CD4-positive, alpha-beta T cell treated with Interleukin-10 for 1 hour (primary cell): ENCODE results near the gene NPAS2.

Source experiments
- DNase-seq: peaks from one replicate; pipeline ENCODE4 v3.0.0-alpha.2; 2020

NPAS2 gene

DNA sequence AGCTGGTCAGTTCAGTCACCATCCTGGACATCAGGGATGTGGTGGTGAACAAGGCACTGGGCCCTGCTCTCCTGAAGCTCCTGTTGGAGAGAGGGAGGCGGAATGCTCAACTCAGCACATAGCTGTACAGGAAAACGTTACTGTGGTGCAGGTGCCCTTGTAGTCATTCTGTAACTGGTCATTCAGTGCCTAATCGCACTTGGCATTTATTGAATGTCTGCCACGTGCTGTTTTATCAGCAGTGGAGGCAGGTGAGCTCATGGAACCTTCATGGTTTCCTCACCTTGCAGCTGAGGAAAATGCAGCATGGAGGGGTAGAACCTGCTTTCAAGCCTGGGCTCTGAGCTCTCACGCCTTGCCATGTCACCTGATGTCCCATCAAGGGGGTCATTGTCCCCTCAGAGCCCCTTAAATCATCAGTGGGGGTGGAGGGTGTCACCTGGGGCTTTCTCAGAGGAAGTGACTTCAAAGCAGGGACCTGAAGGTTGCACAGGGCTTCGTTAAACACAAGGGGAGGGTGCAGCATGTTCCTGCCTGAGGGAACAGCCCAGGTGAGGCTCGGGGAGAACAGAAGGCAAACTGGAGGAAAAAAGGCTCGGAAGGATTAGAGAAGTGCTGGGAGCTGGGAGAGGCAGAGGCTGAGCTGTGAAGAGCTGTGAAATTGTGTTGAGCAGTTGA is 126.1 kb downstream of the NPAS2 start:
- no peak for DNase-seq

DNA sequence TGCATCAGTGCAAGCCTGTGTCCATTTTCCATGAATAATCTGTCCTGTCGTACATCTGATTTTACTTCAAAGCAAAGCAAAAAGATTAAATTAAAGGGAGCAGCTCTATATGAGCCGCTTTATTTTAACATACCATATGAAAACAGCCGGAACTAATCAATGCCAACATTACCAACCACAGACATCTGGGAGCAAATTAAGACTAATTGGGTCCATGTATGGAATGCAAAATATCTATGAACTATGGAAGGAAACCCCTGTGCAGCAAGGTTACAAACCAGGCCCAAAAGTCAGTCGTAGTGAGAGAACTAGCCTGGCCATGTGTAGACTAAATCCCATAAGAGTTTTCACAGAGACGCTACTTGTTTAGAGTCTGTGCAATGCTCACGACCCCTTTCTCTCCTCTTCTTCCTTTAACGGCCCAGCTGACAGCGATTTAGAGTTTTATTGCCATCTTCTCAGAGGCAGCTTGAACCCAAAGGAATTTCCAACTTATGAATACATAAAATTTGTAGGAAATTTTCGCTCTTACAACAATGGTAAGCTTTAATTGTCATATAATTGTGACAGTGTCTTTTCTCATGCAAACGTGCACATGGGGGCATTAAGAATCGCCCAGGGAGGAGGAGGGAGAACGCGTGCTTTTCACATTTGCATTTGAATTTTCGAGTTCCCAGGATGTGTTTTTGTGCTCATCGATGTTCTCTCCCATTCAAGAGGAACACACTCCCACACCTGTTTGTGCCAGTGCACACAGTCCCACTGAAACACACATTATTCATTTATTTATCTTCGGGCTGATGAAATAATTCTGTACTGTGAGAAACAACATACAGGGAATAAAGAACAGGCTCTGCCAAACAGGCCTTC is 129.2 kb downstream of the NPAS2 start:
- DNase-seq = no peak

DNA sequence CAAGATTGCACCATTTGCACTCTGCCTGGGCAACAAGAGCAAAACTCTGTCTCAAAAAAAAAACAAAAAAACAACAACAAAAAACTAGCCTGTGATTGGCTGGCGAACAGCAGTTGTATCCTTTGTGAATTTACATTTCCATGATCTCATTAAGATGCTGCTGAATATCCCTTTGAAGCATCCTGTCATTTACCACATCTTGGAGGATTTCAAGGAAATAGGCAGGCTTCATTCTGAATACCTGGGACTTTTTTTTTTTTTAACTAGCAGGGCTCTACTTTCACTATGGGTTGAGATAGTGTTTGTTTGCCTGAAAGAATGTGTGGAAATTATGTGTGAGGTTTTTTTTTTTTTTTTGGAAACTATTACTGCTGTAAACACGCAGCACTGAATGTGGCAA is 132.6 kb downstream of the NPAS2 start:
- DNase-seq = no peak

- DNase-seq = no peak
These were observed 133.6 kb downstream of the NPAS2 start for GRCh38 chr2:100953406-100954043.

GRCh38 chr2:100954044-100954420 is 134.1 kb downstream of the NPAS2 start:
- no peak for DNase-seq

- no peak for DNase-seq
These were observed 135.3 kb downstream of the NPAS2 start for GRCh38 chr2:100955226-100955625.

DNA sequence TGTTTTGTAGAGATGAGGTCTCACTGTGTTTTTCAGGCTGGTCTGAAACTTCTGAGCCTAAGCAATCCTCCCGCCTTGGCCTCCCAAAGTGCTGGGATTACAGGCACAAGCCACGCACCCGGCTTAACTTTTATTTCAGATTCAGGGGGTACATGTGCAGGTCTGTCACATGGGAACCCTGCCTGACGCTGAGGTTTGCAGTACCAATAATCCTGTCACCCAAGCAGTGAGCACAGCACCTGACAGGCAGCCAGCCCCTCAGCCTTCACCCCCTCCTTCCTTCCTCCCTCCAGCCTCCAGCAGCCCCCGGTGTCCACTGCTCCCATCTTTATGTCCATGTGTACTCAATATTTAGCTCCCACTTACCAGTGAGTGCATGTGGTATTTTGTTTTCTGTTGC is 136.1 kb downstream of the NPAS2 start:
- DNase-seq = no peak

GRCh38 chr2:100957996-100958653 is 138.2 kb downstream of the NPAS2 start:
- DNase-seq = no peak

- DNase-seq = no peak
These were observed 139.4 kb downstream of the NPAS2 start for GRCh38 chr2:100959225-100959880.

- DNase-seq = no peak
These were observed 140.7 kb downstream of the NPAS2 start for GRCh38 chr2:100960688-100961087.

- no peak for DNase-seq
These were observed 142.6 kb downstream of the NPAS2 start for GRCh38 chr2:100962366-100963025.

DNA sequence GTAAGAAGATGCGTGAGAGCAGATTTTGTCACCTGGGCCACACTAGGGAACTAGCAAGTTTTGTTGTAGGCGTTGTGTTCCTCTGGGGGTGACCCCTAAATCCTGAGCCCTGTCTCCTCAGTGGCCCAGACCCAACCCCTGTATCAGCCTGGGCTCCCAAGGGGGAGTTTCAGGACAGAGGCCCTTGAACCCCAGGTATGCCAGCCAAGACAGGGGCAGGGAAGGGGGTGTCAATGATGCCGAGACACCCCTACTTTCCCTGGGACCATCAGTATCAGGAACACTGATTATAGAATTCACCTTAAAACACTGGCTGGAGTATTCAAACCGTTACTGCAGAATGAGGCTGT is 143.1 kb downstream of the NPAS2 start:
- no peak for DNase-seq

- DNase-seq = peak; percentile 8
These were observed 144.3 kb downstream of the NPAS2 start for GRCh38 chr2:100964222-100964621.

DNA sequence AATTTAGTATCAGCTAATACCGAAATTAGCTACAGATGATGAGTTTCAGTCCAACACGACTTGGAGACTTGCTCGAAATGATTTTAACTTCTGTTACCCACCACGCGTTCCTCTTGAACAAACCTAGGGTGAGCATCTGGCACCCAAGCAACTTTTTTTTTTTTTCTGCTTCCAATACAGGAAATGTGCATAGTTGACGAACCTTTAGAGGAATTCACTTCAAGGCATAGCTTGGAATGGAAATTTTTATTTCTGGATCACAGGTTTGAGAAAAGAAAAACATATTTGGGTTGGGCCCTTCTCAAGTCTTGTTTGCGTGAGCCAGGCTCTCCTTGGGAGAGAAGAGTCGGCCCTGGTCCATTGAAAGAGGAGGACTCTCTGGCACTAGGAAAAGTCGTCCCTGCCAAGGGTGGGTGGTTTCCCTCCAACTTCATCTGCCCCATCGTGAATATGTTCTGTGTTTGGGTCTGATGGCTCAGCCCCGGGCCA is 144.8 kb downstream of the NPAS2 start:
- DNase-seq = no peak

DNA sequence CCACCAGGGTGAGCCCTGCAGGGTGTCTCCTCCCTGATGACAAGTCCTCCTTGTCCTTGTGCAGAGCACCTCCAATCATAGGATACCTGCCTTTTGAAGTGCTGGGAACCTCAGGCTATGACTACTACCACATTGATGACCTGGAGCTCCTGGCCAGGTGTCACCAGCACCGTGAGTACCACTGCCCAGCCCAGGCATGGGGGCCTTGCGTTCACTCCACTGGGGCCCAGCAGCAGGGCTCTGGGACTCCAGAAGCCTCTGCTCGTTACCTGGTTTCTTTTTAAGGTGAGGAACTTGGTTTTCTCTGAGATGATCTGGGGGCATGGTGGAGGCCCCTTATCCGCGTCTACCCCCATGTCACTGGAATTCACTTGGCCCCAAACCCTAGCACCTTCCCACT is 145.7 kb downstream of the NPAS2 start:
- DNase-seq = no peak

- DNase-seq = no peak
These were observed 147.8 kb downstream of the NPAS2 start for GRCh38 chr2:100967716-100968115.

DNA sequence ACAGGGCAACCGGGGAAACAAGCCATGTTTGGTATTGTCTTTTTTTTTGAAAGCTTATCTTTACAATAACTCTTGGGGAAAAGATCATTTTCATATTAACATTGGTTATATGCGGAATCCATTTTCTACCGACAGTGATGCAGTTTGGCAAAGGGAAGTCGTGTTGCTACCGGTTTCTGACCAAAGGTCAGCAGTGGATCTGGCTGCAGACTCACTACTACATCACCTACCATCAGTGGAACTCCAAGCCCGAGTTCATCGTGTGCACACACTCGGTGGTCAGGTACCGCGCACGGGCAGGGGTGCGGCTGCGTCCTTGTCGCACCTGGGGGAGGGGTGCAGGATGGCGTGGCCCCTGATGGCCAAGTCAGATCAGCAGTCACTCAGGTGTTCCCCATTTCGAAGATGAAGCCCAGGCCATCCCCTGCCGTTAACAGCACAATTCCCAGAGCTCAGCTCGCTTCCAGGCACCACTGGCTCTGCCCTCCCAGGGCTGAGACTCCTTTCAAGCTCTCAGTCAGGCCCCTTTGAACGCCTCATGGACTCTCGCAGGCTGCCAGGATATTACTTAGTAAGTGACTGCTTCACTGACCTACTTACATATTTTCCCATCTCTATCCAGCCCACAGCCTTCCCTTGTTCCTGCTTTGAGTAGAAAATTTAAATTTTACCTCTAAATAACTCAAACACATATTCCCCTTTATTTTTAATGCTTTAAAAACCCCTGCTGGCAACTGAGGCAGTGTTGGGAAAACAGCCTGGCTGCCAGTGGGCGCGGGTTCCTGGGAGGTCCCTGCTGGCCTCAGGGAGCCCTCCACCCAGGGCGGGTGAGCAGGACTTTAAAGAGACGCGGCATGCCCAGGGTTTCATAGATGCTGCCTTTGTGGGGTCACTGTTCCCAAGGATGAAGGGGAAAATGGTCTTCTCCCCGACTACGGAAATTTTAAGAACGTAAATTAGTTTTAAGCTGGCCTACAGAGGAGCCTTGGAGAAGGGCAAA is 148.5 kb downstream of the NPAS2 start:
- no peak for DNase-seq

DNA sequence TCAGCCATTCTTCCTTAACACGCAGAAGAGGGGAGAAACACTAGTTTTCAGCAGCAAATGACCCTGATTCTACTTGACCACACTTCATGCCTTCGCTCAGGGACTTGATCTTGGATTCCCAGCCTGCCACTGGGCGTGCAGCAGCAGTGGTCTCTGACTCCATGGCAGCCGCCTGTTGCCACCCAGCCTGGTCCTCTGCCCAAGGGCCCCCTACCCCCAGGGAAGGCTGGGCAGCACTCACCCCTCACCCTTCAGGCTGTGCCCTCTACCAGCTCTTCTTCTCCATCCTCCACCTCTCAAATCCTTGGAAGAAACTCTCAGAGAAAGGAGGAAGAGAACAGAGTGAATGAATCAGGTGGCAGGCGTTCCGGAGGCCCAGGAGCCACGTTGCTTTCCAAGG is 150.1 kb downstream of the NPAS2 start:
- DNase-seq = no peak

DNA sequence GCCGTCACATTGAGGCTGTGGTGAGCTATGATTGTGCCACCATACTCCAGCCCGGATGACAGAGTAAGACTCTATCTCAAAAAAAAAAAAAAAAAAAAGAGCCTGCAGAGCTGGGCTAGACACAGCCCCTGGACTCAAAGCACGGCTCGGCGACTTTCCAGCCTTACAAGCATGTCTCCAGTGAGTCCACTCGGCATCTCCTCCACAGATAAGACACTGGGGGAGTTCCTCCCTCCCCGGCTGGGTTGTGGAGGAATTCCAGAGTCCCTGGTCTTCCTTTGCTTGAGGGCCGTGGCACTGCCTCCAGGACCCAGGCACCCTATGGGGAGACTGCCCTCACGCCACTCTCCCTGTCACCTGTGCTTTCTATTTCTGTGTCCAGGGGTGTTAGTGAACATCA is 151.3 kb downstream of the NPAS2 start:
- DNase-seq = no peak

DNA sequence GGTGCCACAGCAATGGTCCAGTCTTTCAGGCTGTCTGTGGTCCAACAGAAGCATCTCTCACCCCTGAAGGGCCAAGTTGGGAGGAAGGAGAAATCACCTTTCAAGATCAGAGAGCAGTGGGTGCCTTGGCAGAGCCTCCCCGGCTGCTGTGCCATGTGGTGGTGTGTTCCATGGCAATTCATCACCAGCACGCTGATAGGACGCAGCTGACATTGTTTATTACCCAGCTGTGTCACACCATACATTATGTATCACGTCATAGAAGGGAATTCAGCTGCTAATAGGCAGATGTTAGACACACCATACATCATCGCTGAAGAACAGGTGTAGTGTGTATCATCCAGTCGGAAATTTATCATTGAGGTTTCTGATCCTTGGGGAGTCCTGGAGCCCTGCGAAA is 152.5 kb downstream of the NPAS2 start:
- no peak for DNase-seq
